Activated T-helper 1 cell treated with anti-CD3 and anti-CD28 coated beads, Interleukin-2, amount 50 U/mL, for 16 hours (primary cell): ENCODE results near the gene LIN9.

Source experiments
- DNase-seq, 2 donors: peaks; one replicate each; pipeline ENCODE4 v3.0.0-alpha.2; 2020; ENCODE audit warnings: low read depth in 1 of 2, low spot score in 1 of 2

LIN9 gene

DNA sequence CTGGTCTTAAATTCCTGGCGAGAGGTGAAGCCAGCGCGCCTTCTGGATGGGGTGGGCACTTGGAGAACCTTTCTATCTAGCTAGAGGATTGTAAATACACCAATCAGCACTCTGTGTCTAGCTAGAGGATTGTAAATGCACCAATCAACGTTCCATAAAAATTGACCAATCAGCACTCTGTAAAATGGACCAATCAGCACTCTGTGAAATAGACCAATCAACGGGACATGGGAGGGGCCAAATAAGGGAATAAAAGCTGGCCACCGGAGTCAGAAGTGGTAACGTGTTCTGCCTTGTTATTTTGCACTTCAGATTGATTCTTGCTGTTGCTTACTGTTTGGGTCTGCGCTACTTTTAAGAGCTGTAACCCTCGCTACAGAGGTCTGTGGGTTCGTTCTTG lies 12.0 kb upstream of the LIN9 start:
- DNase-seq: no peak

DNA sequence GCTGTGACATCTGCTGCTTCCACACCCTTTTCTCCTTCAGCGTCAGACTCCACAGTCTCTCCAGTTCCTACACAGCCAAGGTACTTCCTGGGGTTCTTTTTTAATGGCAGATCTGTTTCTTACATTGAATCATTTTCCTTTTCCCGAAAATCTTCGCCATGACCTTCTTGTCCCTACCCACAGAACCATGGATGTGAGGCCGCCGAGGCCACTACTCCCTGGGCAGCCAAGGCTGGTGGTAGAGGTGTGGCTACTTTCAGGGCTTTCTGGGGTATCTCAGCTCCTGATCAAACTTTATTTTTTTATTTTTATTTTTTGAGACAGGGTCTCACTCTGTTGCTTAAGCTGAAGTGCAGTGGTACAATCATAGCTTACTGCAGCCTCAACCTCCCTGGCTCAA lies 9.5 kb upstream of the LIN9 start:
- DNase-seq: no peak

DNA sequence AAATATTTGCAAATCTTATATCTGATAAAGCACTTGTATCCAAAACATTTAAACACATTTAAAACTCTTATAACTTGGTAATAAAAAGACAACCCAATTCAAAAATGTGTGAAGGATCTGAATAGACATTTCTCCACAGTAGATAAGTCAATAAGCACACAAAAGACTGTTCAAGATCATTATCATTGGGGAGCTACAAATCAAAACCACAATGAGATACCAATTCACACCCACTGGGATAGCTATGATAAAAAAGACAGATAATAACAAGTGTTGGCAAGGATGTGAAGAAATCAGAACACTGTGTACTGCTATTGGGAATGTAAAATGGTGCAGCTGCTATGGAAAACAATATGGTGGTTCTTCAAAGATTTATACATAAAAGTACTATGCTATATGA lies 5.1 kb upstream of the LIN9 start:
- DNase-seq: no peak

DNA sequence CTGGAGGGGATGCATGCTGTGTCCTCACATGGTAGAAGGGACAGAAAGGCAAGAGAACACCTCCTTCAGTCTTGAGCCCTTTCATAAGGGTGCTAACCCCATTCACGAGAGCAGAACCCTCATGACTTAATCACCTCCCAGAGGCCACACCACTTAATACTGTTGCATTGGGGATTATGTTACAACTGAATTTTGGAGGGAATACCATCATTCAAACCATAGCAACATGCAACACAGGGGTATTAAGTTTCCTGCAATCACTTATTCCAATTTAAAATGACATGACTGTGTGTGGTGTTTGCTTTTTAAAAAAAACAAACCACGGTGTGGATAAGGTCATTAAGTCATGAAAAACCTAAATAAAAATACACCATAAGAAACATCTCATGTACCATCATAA lies 3.1 kb upstream of the LIN9 start:
- no peak for DNase-seq

DNA sequence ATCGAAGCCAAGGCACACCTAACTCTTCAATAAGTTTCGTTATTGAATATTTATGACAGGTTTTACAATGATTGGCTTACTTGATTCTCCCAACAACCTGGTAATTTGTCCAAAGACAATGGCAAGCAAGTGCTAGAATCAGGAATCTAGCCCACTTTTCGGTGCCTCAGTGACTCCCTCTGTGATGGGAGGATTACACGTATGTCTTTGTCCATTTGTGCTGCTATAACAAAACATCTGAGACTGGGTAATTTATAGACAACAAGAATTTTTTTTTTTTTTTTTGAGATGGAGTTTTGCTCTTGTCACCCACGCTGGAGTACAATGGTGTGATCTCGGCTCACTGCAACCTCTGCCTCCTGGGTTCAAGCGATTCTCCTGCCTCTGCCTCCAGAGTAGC lies 2.4 kb upstream of the LIN9 start:
- no peak for DNase-seq

DNA sequence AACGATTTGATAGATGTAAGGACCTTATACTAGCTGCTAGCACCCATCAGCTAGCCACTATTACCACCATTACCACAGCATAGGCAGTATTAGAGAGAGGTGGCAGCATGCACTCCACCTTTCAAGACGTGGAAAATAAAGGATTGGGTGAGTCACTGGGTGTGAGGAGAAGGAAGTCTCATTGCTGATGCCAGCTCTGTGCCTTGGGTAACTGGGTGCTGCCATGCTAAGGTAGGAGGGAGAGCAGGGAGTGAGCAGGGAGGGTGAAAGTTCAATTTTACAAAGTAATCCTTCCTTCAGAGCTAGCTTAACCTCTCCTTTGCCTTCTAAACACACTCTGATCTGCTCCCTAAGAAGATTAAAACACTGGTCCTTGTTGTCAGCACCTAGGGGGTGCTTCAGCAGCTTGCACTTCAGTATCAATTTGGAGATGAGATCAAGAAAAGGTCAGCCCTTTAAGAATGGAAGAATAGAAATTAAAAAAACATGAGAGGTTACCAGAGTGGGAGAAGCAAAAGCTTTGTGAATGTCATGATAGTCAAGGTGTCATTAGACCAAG lies 1.8 kb upstream of the LIN9 start:
- DNase-seq: no peak

DNA sequence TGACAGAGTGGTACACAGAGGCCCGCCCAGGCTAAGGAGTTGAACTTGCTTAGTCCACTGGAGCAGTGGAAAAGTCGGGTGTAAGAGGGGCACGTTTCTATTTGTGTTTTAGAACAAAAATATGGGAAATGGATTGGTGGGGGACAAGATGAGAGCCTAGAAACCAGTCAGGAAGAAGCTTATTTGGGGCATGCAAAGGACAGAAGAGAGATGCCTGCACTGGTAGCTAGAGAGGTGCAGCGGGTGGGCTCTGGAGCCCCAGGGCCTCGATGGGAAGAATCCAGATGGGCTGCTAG lies 1.2 kb upstream of the LIN9 start:
- DNase-seq: no peak

DNA sequence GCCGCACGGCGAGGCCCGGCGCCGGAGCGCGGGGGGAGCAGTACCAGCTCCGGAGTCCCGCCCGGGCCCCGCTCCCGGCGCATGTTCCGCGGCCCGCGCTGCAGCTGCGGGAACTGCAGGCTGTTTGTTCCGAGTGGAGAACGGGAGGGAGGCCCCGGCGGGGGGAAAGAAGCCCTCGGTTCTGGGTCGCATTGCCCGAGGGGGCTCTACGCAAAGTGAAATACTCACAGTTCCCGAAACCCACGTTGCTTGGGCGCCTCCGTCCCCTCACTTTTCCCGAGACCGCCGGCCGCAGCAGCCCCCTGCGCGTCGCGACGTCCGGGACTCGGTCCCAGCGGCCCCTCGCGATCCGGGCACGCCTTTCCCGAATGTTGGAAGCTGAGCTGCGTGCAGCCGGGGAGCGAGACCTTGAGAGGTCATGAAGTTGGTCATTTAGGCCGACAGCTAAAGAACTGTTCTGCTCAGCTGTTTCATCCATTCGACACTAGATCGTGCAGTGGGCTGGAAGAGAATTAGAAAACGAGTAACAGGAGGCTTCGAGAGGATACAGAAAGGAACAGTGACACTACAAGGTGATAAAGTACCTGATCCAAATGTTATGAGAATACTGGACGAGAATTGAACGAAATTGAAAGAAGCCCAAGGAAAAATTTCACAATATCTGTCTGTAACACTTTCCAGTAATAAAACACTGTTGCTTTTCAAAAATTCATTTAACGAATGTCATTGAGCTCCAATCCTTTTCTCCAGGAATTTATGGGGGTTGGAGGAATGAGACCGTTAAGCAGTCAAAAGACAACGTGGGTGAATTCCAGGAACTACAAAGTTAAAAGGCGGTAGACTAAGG lies 657 bp upstream of the LIN9 start:
- no peak for DNase-seq

DNA sequence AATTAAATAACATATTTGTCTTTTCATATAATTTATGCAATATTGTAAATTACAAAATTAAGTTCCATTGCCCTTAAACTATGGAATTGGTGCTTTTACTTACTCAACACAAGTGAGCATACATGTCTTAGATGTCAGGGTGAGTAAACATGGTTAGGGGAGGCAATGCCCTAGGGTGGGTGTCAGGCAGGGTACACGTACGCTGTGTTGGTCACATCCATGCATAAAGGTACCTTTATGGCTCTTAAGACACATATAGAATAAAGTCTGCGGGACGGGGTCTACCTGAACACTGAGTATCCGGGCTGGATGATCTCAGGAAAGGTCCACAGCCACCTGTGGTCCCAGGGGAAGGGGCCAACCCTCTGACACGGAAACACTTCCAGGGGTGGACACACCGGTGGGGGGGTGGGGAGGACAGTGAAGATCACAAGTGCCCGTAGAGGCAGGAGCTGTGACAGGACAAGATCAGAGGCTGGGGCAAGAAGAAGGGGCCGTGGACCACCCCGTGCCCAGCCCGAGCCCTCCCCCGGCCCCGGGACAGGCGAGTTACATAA lies 720 bp downstream of the LIN9 start:
- no peak for DNase-seq

DNA sequence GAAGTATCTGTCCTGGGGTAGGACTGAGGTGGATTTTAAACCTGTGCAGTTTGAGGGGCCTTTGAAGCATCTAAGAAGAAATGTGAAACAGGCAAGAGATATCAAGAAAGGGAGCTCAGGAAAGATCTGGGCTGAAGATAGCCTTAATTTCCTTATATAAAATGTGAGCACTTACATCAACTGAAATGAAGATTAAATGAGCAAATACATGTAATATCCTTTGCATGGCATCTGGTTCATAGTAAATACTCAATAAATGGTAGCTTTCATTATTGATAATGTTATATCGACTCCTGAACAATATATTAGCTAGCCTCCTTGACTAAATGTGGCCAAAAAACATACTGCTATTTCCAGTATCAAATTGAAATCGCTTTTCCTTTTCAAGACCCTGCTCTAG lies 2.5 kb downstream of the LIN9 start:
- no peak for DNase-seq

DNA sequence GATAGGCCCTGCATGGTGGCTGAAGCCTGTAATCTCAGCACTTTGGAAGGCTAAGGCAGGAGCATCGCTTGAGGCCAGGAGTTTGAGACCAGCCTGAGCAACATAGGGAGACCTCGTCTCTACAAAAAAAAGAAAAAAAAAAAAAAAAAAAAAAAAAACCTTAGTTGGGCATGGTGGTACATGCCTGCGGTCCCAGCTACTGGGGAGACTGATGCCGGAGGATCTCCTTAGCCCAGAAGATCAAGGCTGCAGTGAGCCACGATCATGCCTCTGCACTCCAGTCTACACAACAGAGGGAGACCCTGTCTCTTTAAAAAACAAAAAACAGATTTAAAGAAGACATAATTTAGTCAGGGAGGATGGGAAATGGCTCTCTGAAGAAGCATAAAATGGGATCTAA lies 3.8 kb downstream of the LIN9 start:
- no peak for DNase-seq

DNA sequence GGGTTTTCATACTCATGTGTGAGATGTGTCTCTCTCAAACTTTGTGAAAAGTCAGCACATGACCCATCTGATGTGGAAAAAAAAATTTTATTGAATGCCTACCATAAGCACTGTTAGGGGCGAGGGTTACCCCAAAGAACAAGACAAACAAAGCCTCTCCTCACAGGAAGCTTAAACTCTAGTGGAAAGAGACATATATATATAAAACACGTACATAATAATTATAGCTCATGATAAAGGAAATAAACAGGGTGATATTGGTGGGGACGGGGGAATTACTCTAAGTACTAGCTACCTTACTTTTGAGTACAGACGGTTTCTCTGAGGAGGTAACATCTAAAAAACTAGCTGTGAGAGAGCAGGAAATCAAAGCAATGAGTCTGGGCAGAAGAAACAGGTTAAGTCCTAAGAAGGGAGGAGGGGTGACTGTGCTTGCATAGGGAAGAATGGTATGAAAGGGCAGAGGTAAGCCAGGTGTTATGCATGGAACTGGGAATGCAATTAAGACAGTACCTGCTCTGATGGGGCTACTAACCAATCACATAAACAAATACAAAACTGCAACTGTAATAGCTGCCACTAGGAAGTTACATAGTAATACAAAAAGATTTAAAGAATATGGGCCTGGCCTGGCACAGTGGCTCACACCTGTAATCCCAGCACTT lies 4.5 kb downstream of the LIN9 start:
- DNase-seq: no peak

DNA sequence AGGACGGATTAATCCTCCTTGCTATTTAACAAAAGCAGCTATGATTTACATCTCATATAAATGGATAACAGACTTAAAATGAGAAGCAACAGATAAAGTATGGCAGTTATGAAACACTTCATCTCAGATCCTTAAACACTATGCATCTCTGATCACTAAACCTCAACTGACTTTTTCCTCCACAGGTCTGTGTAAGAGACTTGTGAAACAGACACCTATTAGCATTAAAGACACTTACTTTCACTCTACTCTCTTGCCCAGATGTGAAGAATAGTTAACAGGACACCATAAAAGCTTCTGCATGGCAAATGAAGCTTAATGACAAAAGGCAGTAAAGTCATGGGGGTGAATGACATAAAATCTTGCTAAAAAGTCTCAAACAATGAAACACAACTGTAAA lies 6.2 kb downstream of the LIN9 start:
- DNase-seq: no peak

DNA sequence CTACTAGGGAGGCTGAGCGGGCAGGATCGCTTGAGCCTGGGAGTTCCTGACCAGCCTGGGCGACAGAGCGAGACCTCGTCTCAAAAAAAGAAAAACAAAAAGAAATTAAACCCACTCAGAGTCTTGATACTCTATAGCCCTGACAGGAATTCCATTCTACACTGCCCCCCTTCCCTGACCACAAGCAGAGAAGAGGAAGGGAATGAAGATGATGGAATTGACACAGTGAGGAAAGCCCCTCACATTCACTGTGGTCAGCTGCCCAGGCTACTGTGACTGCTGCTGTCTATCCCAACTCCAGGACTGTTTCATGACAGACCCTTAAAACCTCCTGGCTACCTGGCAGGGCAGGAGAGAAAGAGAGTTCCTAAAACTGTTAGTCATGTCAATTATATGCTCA lies 12.1 kb downstream of the LIN9 start:
- no peak for DNase-seq

DNA sequence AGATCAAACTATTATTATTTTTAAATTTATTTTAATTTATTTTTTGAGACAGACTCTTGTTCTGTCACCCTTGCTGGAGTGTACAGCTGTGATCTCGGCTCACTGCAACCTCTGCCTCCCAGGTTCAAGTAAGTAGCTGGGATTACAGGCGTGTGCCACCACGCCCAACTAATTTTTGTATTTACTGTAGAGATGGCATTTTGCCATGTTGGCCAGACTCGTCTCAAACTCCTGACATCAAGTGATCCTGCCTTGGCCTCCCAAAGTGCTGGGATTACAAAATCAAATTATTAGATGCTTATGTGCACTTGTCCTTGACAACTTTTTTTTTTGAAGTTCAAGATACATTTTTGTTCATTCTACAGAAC lies 15.4 kb downstream of the LIN9 start:
- DNase-seq: no peak

DNA sequence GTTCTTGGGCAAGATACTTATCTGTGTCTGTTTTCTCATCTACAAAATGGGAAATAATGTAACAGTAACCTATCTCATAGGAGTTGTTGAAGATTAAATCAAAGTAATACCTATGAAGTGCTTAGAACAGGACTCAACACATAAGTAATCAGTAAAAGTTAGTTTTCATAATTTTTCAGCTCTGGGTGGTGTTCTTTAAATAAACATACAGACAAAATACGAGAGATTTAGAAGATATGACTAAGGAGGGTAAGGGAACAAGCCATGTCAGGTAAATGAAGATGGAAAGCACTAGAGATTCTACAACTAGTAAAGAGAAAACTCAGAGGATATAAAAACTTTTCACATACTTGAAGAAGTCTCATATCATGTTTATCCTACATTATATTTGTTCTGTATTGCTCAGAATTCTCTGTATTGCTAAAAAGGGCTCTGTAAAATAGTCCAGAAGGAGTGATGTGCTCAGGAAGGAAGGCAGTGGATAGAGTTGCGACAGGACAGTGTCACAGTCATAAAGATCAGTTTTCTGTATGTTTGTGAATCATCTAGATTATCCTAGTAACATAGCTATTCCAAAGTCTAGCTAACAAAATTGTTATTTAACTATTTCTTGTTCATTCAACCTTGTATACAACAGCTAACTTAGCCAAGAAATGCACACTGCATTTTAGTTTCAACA lies 16.0 kb downstream of the LIN9 start:
- no peak for DNase-seq

DNA sequence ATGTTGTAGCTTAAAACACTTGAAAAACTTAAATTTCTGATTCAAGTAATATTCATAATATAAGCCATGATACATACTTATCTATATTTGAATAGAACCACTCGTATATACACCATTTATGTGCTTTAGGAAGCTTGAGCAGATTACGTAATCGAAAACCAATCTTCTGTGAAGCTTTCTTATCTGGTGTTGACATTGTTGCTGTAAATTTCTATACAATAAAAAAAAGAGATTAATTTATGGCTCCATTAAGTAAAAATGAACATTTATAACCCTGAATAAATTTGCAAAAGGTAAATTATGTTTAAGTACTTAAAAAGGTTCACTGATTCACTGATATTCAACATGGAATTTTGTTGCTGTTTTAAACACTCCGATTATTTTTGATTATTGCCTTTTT lies 21.4 kb downstream of the LIN9 start:
- DNase-seq: no peak

DNA sequence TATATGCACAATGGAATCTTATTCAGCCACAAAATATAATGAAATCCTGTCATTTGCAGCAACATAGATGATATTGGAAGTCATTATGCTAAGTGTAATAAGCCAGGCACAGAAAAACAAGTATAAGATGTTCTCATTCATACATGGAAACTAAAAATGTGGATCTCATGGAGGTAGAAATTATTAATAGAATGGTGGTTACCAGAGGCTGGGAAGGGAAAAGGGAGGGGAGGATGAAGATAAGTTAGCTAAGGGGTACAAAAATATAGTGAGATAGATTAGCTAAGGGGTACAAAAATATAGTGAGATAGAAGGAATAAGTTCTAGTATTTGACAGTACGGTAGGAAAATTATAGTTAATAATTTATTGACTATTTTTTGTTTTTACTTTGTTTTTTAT lies 27.9 kb downstream of the LIN9 start:
- DNase-seq: no peak

DNA sequence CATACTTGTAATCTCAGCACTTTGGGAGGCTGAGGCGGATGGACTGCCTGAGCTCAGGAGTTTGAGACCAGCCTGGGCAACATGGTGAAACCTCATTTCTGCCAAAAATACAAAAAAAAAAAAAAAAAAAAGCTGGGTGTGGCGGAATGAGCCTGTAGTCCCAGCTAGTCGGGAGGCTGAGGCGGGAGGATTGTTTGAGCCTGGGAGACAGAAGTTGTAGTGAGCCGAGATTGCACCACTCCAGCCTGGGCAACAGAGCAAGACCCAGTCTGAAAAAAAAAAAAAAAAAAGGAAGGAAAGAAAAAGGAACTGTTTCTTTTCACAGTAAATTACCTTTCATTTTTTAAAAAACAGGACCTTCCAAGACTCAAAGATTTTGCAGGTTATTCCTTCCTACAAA lies 29.5 kb downstream of the LIN9 start:
- no peak for DNase-seq

DNA sequence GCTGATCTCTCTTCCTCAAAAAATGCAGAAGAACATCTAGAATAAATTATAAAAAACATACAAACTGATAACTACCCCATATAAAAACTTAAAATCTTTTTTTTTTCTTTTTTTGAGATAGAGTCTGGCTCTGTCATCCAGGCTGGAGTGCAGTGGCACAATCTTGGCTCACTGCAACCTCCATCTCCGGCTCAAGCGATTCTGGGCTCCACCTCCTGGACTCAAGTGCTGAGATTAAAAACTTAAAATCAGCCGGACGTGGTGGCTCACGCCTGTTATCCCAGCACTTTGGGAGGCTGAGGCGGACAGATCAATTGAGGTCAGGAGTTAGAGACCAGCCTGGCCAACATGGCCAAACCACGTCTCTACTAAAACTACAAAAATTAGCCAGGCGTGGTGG lies 31.1 kb downstream of the LIN9 start:
- DNase-seq: no peak

DNA sequence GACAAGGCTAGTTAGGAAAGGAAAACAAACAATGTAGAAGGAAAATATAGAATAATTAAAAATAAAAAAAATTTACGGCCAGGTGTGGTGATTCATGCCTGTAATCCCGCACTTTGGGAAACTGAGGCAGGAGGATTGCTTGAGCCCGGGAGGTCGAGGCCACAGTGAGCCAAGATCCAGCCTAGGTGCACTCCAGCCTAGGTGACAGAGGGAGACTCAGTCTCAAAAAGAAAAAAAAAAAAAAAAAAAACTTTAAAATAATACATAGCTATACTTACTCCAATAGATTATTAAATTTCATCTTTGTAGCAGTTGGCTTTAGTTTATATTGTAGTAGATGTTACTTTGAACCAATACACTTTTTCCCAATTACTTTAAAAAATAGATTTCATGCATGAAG lies 32.0 kb downstream of the LIN9 start:
- no peak for DNase-seq

DNA sequence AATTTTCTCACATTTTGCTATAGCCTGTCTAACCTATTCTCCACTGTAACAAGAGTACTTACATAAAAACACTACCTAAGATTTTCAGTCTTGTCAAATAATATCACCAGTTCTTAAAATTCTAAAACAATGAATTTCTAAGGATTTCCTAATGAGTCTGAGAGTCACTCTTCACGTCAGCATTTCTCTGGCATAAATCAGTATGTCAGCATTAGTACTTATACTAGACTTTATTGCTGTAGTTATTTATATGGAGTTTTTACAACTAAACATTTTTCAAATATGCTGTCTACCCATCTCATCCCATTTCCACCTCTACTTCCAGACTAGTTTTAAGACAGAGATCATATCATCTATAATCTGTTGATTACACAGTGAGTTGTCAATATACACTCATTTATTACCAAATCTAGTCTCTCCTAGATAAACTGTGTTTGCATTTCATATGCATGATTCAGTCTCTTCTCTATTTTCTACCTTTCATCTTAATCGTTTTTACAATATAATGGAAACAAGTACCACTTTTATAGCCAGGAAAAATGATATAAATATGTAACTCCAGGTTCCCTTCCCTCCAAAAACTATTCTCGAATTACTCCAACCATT lies 32.8 kb downstream of the LIN9 start:
- DNase-seq: no peak
